H1 (cell line): ENCODE measurements around the gene NEDD4L. TPM values are rescaled to one million over a fixed set of nuclear protein-coding genes. Genes with fewer than 3 reads are reported as not detected.

Experiments
- CTCF ChIA-PET: fragments of 300-600 bp; sonication (Branson Sonifier 250); formaldehyde crosslinking; loops from one replicate; lab custom pipeline; 2021; ENCODE audit not compliant: partially characterized antibody; lab: Charles Lee
- POLR2A ChIA-PET: fragments of 300-600 bp; sonication (Branson Sonifier 250); formaldehyde crosslinking; loops from one replicate; lab custom pipeline; 2021; ENCODE audit warnings: inconsistent platforms; ENCODE audit not compliant: partially characterized antibody; lab: Charles Lee
- DNase-seq, 2 experiments: peaks; one replicate each; pipeline versions ENCODE4 v3.0.0 to v3.0.0-alpha.2; 2010 to 2022; ENCODE audit warnings: low spot score in 2 of 2, low read depth in 1 of 2, mixed read lengths in 1 of 2
- FAIRE-seq: peaks from 2 replicates; lab custom pipeline; 2011; peaks lifted over from hg19 to GRCh38; lab: Jason Lieb, UNC
- H2AFZ ChIP-seq: 2 replicates; pipeline ENCODE4 v1.8.1; 2012; ENCODE audit warnings: low read length, inconsistent platforms
- H2AK5ac ChIP-seq: 2 replicates; pipeline ENCODE4 v1.6.1; 2013; ENCODE audit warnings: low read depth, low read length
- H2BK120ac ChIP-seq: replicated peaks from 2 replicates; pipeline ENCODE3; 2013; ENCODE audit warnings: low read depth, low read length, inconsistent platforms
- H2BK12ac ChIP-seq: 2 replicates; pipeline ENCODE4 v1.6.1; 2013; ENCODE audit warnings: low read depth, low read length
- H2BK15ac ChIP-seq: 2 replicates; pipeline ENCODE4 v1.6.1; 2013; ENCODE audit warnings: low read length
- H2BK20ac ChIP-seq: 2 replicates; pipeline ENCODE4 v1.6.1; 2013; ENCODE audit warnings: low read length
- H2BK5ac ChIP-seq: 2 replicates; pipeline ENCODE4 v1.6.1; 2013; ENCODE audit warnings: low read depth, low read length
- H3K14ac ChIP-seq: 2 replicates; pipeline ENCODE4 v1.6.1; 2013; ENCODE audit warnings: inconsistent platforms; ENCODE audit not compliant: insufficient read length
- H3K18ac ChIP-seq: 2 replicates; pipeline ENCODE4 v1.6.1; 2013; ENCODE audit warnings: low read length; ENCODE audit errors: extremely low read depth
- H3K23ac ChIP-seq: 2 replicates; pipeline ENCODE4 v1.6.1; 2013; ENCODE audit warnings: inconsistent platforms; ENCODE audit not compliant: insufficient read length
- H3K23me2 ChIP-seq: 2 replicates; pipeline ENCODE4 v1.6.1; 2013; ENCODE audit warnings: low read depth, low read length
- H3K27ac ChIP-seq: 2 replicates; pipeline ENCODE4 v1.6.1; 2011; ENCODE audit warnings: low read depth, low read length, inconsistent platforms
- H3K27me3 ChIP-seq, 4 experiments: replicated peaks in 1 of 4; 1 replicate in 1 of 4; 2 replicates in 3 of 4; pipeline versions ENCODE4 v1.6.1 to v1.8.1; 2011 to 2013; ENCODE audit warnings: low read length in 3 of 4, mild to moderate bottlenecking in 3 of 4, inconsistent platforms in 2 of 4, mixed read lengths in 2 of 4, moderate library complexity in 1 of 4; ENCODE audit not compliant: control insufficient read depth in 3 of 4, insufficient read depth in 3 of 4; ENCODE audit errors: extremely low read depth in 1 of 4
- H3K36me3 ChIP-seq, 4 experiments: 2 replicates each; pipeline versions ENCODE4 v1.6.1 to v1.8.1; 2011 to 2013; ENCODE audit warnings: mild to moderate bottlenecking in 4 of 4, low read length in 3 of 4, moderate library complexity in 2 of 4, control low read depth in 1 of 4, inconsistent platforms in 1 of 4; ENCODE audit not compliant: insufficient read depth in 4 of 4, control insufficient read depth in 2 of 4
- H3K4ac ChIP-seq: replicated peaks from 2 replicates; pipeline ENCODE3; 2013; ENCODE audit warnings: low read length, low read depth, mixed read lengths, inconsistent platforms; ENCODE audit not compliant: insufficient read length
- H3K4me1 ChIP-seq, 4 experiments: replicated peaks in 1 of 4; 1 replicate in 1 of 4; 2 replicates in 3 of 4; pipeline versions ENCODE4 v1.6.1 to v1.8.1; 2011 to 2013; ENCODE audit warnings: low read length in 3 of 4, inconsistent platforms in 2 of 4, mixed read lengths in 1 of 4; ENCODE audit not compliant: insufficient read depth in 4 of 4, control insufficient read depth in 3 of 4
- H3K4me2 ChIP-seq, 2 experiments: 2 replicates each; pipeline versions ENCODE4 v1.6.1 to v1.8.1; 2011 to 2013; ENCODE audit warnings: low read depth in 2 of 2, low read length in 2 of 2, control low read depth in 1 of 2, inconsistent platforms in 1 of 2, mild to moderate bottlenecking in 1 of 2; ENCODE audit not compliant: insufficient read depth in 1 of 2
- H3K4me3 ChIP-seq, 4 experiments: fragments of 200-600, 300-600 bp in 1 of 4; sonication (generic), shearing (Covaris generic), sonication (Bioruptor Twin) in 1 of 4; 2 replicates each; pipeline versions ENCODE4 v1.5.1 to v1.8.1; 2011 to 2016; ENCODE audit warnings: low read length in 4 of 4, low read depth in 3 of 4, control low read depth in 2 of 4, inconsistent platforms in 2 of 4, mild to moderate bottlenecking in 2 of 4, mixed read lengths in 1 of 4, moderate library complexity in 1 of 4; ENCODE audit not compliant: insufficient read depth in 2 of 4; ENCODE audit errors: extremely low read depth in 1 of 4
- H3K56ac ChIP-seq: replicated peaks from 2 replicates; pipeline ENCODE3; 2013; ENCODE audit warnings: low read depth, mild to moderate bottlenecking, mixed read lengths, low read length, inconsistent platforms; ENCODE audit not compliant: insufficient read length
- H3K79me1 ChIP-seq: 2 replicates; pipeline ENCODE4 v1.6.1; 2013; ENCODE audit warnings: low read depth, low read length, control low read depth
- H3K79me2 ChIP-seq, 2 experiments: 2 replicates each; pipeline versions ENCODE4 v1.6.1 to v1.8.1; 2012 to 2013; ENCODE audit warnings: low read length in 2 of 2, mild to moderate bottlenecking in 2 of 2, inconsistent platforms in 1 of 2; ENCODE audit not compliant: insufficient read depth in 2 of 2, control insufficient read depth in 1 of 2
- H3K9ac ChIP-seq, 4 experiments: replicated peaks in 1 of 4; 1 replicate in 1 of 4; 2 replicates in 3 of 4; pipeline versions ENCODE4 v1.6.1 to v1.8.1; 2011 to 2013; ENCODE audit warnings: low read depth in 3 of 4, low read length in 3 of 4, control low read depth in 2 of 4, mild to moderate bottlenecking in 2 of 4, moderate library complexity in 2 of 4, inconsistent platforms in 1 of 4; ENCODE audit errors: extremely low read depth in 1 of 4
- H3K9me3 ChIP-seq, 2 experiments: 2 replicates each; pipeline versions ENCODE4 v1.6.1 to v1.8.1; 2012 to 2013; ENCODE audit warnings: mild to moderate bottlenecking in 2 of 2, moderate library complexity in 2 of 2, control low read depth in 1 of 2, inconsistent platforms in 1 of 2, low read depth in 1 of 2, low read length in 1 of 2, mixed read lengths in 1 of 2; ENCODE audit not compliant: insufficient read depth in 2 of 2
- H4K20me1 ChIP-seq, 2 experiments: replicated peaks in 1 of 2; 2 replicates each; pipeline versions ENCODE3 to v1.8.1; 2011 to 2013; ENCODE audit warnings: inconsistent platforms in 2 of 2, low read length in 2 of 2, mild to moderate bottlenecking in 1 of 2; ENCODE audit not compliant: insufficient read depth in 2 of 2, control insufficient read depth in 1 of 2
- H4K5ac ChIP-seq: 2 replicates; pipeline ENCODE4 v1.6.1; 2013; ENCODE audit warnings: low read length, low read depth, mixed read lengths, inconsistent platforms; ENCODE audit not compliant: insufficient read length
- H4K8ac ChIP-seq: 2 replicates; pipeline ENCODE4 v1.8.0; 2013; ENCODE audit warnings: mild to moderate bottlenecking, moderate library complexity, low read length, inconsistent platforms; ENCODE audit not compliant: insufficient read depth; ENCODE audit errors: extremely low read depth
- H4K91ac ChIP-seq: replicated peaks from 2 replicates; pipeline ENCODE3; 2013; ENCODE audit warnings: low read length, mixed read lengths, inconsistent platforms; ENCODE audit not compliant: insufficient read length
- GABPA ChIP-seq: IDR thresholded peaks from 2 replicates; pipeline ENCODE4 v1.6.1; 2011; ENCODE audit warnings: mild to moderate bottlenecking, low read length, moderate library complexity, borderline replicate concordance; ENCODE audit not compliant: insufficient read depth
- KDM5A ChIP-seq: fragments of 200-600 bp; IDR thresholded peaks from 2 replicates; pipeline ENCODE4 v1.7.1; 2012; ENCODE audit warnings: mild to moderate bottlenecking, low read length, inconsistent platforms, mixed read lengths
- NANOG ChIP-seq: IDR thresholded peaks from 2 replicates; pipeline ENCODE4 v1.6.1; 2011; ENCODE audit warnings: low read length, low read depth, mild to moderate bottlenecking, inconsistent platforms; ENCODE audit not compliant: insufficient read depth, poor library complexity, severe bottlenecking
- RBBP5 ChIP-seq: IDR thresholded peaks from 2 replicates; pipeline ENCODE4 v1.7.1; 2012; ENCODE audit warnings: low read depth, mild to moderate bottlenecking, inconsistent platforms, low read length, moderate library complexity, borderline replicate concordance
- YY1 ChIP-seq: IDR thresholded peaks from 2 replicates; pipeline ENCODE4 v1.6.1; 2011; ENCODE audit warnings: low read depth, mild to moderate bottlenecking, low read length
- WGBS, 2 experiments: shearing (Covaris generic) in 1 of 2; methylation state at CpG; one replicate each; pipeline versions ENCODE4 v1.1.6 to v1.1.7; 2013 to 2015; ENCODE audit warnings: low lambda C conversion rate in 2 of 2, mixed read lengths in 2 of 2, inconsistent platforms in 1 of 2, low coverage in 1 of 2, missing lambda C conversion rate in 1 of 2; ENCODE audit not compliant: insufficient replicate concordance in 2 of 2, insufficient coverage in 1 of 2, insufficient read length in 1 of 2; ENCODE audit errors: extremely low coverage in 1 of 2, missing lambda C conversion rate in 1 of 2; 5-methylcytosine and 5-hydroxymethylcytosine counted together
- polyA plus RNA-seq, 7 experiments: library from polyadenylated mRNA; depleted of rRNA in 3 of 7; stranded (reverse) in 5 of 7; unstranded in 2 of 7; fragments of >200 nt in 5 of 7; fragments of 200-250 nt in 2 of 7; gene quantifications; 1 replicate in 5 of 7; 2 replicates in 1 of 7; 4 replicates in 1 of 7; pipeline versions ENCODE4 v1.2.1 to v1.2.3, GENCODE V29; 2011 to 2013; ENCODE audit warnings: missing spikeins in 2 of 7, mixed read lengths in 2 of 7
- total RNA-seq: library from RNA; stranded (reverse); fragmentation: NEBNext Ultra II Directional; extraction: Animal tissue kit (Norgen Biotek cat#: 25700); gene quantifications from 2 replicates; pipeline ENCODE4 v1.2.1, GENCODE V29; 2021

NEDD4L gene
- total and polyA plus RNA-seq, 2 of the 8 experiments (the other 6 are each of a cell fraction or from before 2014, with no cell fraction given) = 37.3 to 69.8 TPM

- Histone ChIP-seq H2BK5ac (no peak overlapping the region), H2AK5ac (no peak overlapping the region), H3K4me2 (no peak overlapping the region), H3K79me2 (peaks cover 0 to 44% of the 10 kb centered on the region in 2 experiments; a peak in 2 of 4 replicates), H3K4me1 (peaks cover 6 to 13% (median 7%) of the 10 kb centered on the region in 4 experiments), H3K56ac (no peak overlapping the region), H3K27ac (no peak overlapping the region), H3K9ac (no peak overlapping the region), H3K4ac (no peak overlapping the region), H2BK12ac (no peak overlapping the region), H3K27me3 (no peaks in the 10 kb centered on the region), H3K18ac (no peak overlapping the region), H2BK15ac (no peak overlapping the region), H2AFZ (no peak overlapping the region), H4K5ac (no peak overlapping the region), H4K20me1 (peaks cover 2 to 4% of the 10 kb centered on the region in 2 experiments), H4K91ac (no peak overlapping the region), H3K9me3 (no peaks in the 10 kb centered on the region), H3K23ac (no peak overlapping the region), H3K23me2 (no peaks in the 10 kb centered on the region), H2BK120ac (no peak overlapping the region), H4K8ac (no peak overlapping the region), H3K14ac (no peak overlapping the region), H2BK20ac (no peak overlapping the region), H3K4me3 (no peak overlapping the region), H3K79me1 (peaks cover 2% of the 10 kb centered on the region; the same call in 1 of the 2 replicates), H3K36me3 (no peaks in the 10 kb centered on the region)
- WGBS, 2 experiments = 75% methylated on average over 5 of the region's 5 CpGs; no CpG with 5 or more reads in 1 of the 2 experiments
- FAIRE-seq (no peak), DNase-seq (no peak)
- POLR2A ChIA-PET = no interaction called here
- CTCF ChIA-PET = interaction anchor here (0.6 to 2.6 kb wide), 6 partner anchors 11 to 1429 kb away, joined by 3 to 14 read pairs (median 4); no protein-coding TSS in a partner anchor
- TF ChIP-seq KDM5A = no peak
- no peak for TF ChIP-seq NANOG
- TF ChIP-seq YY1 = no peak
- no peak for TF ChIP-seq RBBP5
- TF ChIP-seq GABPA = no peak
Observed at GRCh38 chr18:58242968-58243367, 198.9 kb downstream of the NEDD4L start.
